NCI-H1417 (cell line): ENCODE results near the gene VPS51.

Experiments used
- DNase-seq, 3 experiments: peaks; one replicate each; lab custom pipeline; 2025; lab: John Stamatoyannopoulos, UW

VPS51 gene

GRCh38 chr11:65119670-65119995 is 23.6 kb downstream of the VPS51 start:
- DNase-seq: no peak

- DNase-seq: no peak
Observed at GRCh38 chr11:65120831-65121230, 24.8 kb downstream of the VPS51 start.

GRCh38 chr11:65121447-65121864 is 25.4 kb downstream of the VPS51 start:
- peak in 2 of 3 experiments; percentile 41 to 66 for DNase-seq

GRCh38 chr11:65121865-65122696 is 26.1 kb downstream of the VPS51 start, which contains the start of the genes FAU and MRPL49:
Gene FAU, minus strand, starts transcription at chr11:65122134. Its CDS starts 321 bp downstream, at chr11:65121813.
Gene MRPL49, plus strand, starts transcription at chr11:65122321. Its CDS starts 26 bp downstream, at chr11:65122347.
- DNase-seq: peak; percentile 98 to 99 (median 98)

- no peak for DNase-seq
Observed at GRCh38 chr11:65124480-65125196, 28.6 kb downstream of the VPS51 start.

GRCh38 chr11:65125197-65126056 is 29.4 kb downstream of the VPS51 start:
- DNase-seq: no peak

GRCh38 chr11:65126624-65127274 is 30.7 kb downstream of the VPS51 start:
- DNase-seq: no peak

GRCh38 chr11:65127473-65128181 is 31.6 kb downstream of the VPS51 start:
- DNase-seq: no peak

- DNase-seq: no peak
Observed at GRCh38 chr11:65128182-65129145, 32.5 kb downstream of the VPS51 start.

GRCh38 chr11:65129649-65130441 is 33.8 kb downstream of the VPS51 start:
- no peak for DNase-seq

- no peak for DNase-seq
Observed at GRCh38 chr11:65130631-65131416, 34.8 kb downstream of the VPS51 start.

GRCh38 chr11:65131417-65131776 is 35.4 kb downstream of the VPS51 start:
- DNase-seq: no peak

- DNase-seq: no peak
Observed at GRCh38 chr11:65131895-65132237, 35.9 kb downstream of the VPS51 start.

GRCh38 chr11:65132238-65132987 is 36.4 kb downstream of the VPS51 start:
- no peak for DNase-seq

- peak in 1 of 3 experiments; percentile 35 for DNase-seq
Observed at GRCh38 chr11:65132988-65133700, 37.1 kb downstream of the VPS51 start.

- no peak for DNase-seq
Observed at GRCh38 chr11:65133724-65134123, 37.7 kb downstream of the VPS51 start.
